SKM-1 (cell line): ENCODE results near the gene WNT7A.

Experiments
- DNase-seq: peaks from one replicate; lab custom pipeline; 2025; ENCODE audit not compliant: unreplicated experiment; lab: John Stamatoyannopoulos, UW

Gene WNT7A

GRCh38 chr3:13885704-13886010 is 5.8 kb upstream of the WNT7A start:
- no peak for DNase-seq

DNA sequence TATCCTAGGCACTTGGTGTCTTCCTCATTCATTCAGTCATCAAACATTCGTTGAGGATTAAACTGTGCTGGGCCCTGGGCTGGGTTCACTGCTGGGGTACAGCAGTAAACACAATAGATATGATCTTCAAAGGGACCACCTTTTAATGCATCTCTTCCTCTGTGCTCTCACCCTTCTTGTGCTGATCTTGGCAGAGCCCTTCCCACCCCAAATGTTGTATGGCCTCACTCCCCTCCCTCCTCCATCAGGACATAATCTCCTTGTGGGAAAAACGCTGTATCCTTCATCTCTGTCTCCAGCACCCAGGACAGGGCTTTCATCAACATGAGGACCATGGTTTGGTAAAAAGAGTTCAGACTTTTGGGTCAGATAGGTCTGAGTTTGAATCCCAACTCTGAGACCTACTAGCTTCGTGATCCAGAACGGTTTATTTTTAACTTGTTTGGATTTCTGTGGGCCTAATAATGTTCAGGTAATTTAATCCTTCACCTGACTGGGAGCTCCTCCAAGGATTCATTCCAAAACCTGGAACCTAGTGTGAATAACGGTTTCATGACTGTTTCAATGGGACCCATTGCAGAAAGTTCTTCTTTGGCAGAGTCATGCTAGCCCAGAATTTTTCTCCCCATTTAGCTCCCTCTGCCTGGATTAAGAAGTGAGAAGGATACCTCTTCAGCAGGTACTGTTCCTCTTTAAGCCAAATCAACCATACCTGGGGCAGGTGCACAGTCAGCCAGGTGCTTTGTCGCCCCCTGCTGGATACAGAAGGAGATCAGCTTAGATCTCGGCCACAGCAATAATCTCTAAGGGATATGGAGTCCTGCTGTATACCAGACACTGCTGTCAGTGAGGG is 5.2 kb upstream of the WNT7A start:
- DNase-seq = no peak

- DNase-seq = no peak
Observed at GRCh38 chr3:13883681-13884080, 3.8 kb upstream of the WNT7A start.

DNA sequence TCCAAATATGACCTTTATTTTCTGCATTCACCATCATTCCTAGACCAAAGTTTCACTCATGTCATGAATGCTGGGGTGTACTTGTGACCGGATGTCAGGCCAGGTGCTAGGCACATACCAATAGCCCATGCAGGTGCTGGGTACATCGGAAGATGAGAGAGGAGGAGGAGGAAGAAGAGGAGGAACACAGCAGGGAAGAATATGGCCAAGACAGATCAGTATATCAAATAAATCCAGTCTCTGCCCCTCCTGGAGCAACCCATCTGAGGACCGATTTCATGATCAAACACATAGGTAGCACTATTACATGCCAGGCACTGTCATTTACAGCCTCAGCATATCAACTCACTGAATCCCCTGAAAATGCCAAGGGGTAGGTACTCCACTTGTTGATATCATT is 3.0 kb upstream of the WNT7A start:
- DNase-seq = no peak

- DNase-seq = no peak
Observed at GRCh38 chr3:13881536-13882410, 1.9 kb upstream of the WNT7A start.

DNA sequence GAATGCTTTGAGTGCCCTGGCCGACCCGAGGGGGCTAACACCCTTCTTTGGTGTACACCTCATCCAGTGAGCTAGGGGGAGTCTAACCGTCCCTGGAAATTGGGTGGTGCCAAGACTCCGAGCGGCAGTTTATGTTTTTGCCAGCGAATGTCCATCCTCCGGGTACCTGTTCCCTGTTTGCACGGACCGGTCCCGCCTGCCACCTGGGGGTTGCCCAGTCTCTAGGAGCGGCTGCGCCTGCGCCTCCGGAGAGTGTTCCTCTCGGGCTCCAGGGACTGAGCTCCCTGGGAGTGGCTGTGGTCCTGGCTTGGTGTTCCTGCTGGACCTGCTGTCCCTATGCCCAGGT is 913 bp upstream of the WNT7A start:
- no peak for DNase-seq

GRCh38 chr3:13879102-13879945 is 547 bp downstream of the WNT7A start:
- no peak for DNase-seq

DNA sequence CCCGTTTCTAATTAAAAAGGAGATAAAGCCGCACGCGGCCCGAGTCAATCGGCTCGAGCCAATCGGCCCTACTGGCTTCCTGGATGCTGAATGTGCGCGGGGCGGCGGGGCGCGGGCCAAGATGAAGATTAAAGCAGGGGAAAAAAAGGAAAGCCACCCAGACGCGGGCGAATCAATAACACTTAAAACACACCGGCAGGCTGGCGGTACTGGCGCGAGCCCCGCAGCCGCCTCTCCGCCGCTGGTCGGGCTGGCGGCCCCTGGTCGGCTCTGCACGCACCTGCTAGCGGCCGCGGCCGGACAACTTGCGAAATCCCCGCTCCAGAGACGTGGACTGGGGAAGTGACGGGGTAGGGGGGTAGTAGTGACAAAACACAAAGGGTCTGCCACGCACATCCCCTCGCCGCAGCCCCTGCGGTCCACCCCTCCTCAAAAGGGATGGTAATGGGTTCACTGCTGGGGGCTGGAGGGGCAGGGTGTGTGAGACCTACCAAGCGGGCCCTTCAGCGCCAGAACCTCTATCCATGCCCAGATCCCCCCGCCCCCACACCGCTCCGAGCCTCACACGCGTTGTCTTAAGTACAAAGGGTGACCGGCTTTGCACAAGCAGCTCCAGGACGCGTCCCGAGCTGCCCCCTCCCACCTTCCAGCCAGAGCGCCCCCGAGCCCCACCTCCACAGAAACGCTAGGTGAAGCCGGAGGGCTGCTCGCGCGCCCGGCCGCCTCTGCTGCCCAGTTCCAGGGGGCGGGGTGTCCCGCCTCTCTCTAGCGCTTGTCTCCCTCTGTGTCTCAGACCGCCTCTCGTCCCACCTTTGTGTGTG is 1.4 kb downstream of the WNT7A start:
- DNase-seq = no peak

DNA sequence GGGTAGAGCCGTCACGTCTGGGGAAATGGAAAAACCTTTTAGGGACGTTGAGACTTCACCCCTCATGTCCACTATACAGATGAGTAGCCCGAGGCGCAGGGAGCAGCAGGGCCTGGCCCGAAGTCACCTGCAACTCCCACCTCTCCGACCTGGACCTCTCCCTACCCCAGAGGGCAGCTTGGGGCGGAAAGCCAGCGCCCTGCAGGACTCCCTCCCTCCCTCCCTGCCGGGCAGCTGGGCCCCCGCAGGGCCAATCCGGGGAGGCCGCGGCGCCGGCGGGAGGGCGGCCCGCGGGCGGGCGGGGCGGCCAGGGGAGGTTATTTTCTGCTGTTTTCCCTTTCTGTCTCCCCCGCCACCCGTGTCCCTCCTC is 2.0 kb downstream of the WNT7A start:
- DNase-seq = no peak

GRCh38 chr3:13876451-13877100 is 3.3 kb downstream of the WNT7A start:
- no peak for DNase-seq

- DNase-seq = no peak
Observed at GRCh38 chr3:13874891-13875290, 5.0 kb downstream of the WNT7A start.

DNA sequence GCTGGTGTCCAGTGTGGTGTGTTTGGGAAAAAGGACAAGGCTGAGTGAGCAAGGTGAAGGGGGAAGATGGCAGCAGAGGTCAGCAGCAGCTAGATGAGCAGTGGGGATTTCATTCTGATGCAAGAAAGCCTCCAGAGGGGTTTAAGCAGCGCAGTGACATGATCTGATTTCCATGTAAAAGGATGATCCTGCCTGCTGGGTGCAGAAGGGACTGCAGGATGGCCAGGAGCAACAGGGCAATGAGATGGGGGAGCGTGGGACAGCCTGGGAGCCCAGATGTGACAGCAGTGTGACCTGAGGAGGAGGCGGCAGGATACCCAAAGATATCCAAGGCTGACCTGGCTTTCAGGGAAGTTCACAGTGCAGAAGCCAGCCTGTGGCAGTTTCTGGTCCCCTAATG is 6.1 kb downstream of the WNT7A start:
- no peak for DNase-seq

DNA sequence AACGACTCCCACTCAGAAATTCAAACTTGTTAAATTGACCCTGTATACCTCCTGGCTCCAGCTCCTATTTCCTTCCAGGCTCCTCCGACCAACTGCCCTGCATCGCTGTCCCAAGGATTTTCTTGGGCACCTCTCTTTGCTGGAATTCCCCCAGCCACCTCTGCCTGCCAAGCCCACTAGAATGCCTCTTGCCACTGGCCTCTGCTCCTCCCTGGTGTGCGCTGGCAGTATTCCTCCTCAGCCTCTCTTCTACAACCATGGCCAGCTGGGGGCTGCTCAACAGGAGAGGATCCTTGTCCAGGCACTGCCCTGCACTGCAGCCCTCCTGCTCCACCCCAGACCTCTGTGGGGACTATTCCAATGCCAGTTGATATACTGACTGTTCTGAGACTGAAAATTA is 7.4 kb downstream of the WNT7A start:
- DNase-seq = no peak

DNA sequence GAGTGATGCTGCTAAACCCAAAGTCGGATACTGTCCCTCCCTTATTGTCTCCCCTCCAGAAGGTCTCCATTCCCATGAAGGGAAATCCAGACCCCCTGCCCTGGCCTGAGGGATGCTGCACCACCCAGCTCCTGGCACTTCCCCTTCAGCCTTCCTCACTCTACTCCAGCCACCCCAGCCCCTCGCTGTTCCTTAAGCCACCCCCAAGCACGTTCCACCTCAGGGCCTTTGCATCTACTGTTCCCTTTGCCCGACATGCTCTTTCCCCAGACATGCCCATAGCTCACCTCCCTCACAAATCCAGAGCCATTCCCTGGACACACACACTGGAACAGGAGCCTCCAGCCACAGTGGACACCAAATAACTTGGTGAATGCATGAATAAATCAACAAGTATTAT is 8.1 kb downstream of the WNT7A start:
- no peak for DNase-seq

DNA sequence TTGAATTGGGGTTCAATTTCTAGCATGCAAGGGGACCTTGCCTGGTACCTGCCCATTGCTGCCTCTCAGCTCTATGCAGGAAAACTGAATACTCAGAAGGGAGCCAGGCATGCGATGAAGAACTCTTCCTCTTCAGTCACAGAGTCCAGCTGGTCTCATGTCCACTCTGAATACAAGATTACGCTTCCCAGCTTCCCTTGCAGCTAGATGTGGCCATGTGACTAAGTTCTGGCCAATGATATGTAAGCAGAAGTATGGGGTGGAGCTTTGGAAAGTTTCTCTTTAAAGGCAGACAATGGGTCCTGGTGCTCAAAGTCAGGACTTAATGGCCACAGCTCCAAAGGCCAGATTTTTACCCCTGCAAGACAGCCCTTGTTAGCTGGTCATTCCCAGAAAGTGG is 9.0 kb downstream of the WNT7A start:
- no peak for DNase-seq

DNA sequence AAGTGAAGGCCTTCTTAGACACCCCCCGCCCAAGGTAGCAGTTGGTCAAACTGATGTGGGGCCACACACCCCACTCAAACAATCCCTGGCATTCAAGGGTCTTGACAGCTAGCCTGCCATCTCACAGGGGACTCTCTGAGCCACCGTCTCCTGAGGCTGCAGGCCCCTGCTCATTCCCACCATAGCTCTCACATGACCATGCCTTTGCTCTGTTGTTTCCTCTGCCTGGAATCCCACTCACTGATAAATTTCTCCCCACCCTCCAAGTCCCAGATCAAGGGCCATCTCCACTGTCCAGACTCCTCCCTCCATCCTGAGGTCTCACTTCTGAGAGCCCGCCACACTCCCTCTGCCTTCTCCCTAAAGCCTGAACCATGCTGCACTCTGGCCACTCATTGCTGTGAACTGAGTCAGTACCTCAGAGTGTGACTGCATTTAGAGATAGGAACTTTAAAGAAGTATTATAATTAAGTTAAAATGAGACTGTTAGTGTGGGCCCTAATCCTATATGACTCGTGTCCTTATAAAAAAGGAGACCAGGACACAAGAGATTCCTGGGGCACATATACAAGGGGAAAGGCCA is 10.0 kb downstream of the WNT7A start:
- no peak for DNase-seq

GRCh38 chr3:13868844-13869724 is 10.8 kb downstream of the WNT7A start:
- no peak for DNase-seq

DNA sequence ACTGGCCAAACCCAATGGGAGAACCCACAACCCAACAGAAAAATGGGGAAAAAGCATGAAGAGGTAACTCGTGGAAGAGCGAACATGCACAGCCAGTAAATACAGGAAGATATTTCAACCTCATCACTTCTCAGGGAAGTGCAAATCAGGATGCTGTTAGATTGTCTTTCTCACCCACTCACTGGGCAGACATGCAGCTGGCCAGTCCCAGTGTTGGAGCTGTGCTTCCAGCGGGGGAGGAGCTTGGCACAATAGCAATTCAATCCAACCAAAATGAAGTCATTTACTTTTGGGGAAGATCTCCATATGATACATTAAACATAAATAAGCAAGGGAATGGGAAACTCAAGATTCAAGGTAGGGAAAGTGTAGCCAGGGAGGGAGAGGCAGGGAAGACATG is 12.1 kb downstream of the WNT7A start:
- no peak for DNase-seq
